ENCODE data around the gene FRYL.

Gene FRYL

DNA sequence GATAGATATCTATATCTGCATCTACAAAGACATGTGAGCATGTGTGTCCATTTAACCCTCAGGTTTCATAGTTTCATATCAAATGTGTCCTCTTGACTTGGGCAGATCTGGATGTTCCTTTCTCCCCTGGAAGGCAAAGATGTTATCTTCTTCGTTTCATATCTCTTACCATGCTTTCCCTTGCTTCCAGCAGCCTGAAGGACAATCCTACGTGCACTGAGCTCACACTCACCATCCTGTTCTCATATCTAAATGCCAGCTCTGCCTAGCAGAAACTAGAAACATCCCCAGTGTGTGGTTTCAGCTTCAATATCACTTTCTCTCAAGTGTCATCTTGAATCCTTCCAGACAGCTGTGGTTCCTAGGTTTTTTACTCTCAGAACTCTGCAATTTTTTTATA, 223.8 kb downstream of the FRYL start:
- TF ChIP-seq, protein P1, sequence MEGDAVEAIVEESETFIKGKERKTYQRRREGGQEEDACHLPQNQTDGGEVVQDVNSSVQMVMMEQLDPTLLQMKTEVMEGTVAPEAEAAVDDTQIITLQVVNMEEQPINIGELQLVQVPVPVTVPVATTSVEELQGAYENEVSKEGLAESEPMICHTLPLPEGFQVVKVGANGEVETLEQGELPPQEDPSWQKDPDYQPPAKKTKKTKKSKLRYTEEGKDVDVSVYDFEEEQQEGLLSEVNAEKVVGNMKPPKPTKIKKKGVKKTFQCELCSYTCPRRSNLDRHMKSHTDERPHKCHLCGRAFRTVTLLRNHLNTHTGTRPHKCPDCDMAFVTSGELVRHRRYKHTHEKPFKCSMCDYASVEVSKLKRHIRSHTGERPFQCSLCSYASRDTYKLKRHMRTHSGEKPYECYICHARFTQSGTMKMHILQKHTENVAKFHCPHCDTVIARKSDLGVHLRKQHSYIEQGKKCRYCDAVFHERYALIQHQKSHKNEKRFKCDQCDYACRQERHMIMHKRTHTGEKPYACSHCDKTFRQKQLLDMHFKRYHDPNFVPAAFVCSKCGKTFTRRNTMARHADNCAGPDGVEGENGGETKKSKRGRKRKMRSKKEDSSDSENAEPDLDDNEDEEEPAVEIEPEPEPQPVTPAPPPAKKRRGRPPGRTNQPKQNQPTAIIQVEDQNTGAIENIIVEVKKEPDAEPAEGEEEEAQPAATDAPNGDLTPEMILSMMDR (conservative IDR thresholded peaks at IDR 0.05) = no peak
- no peak for TF ChIP-seq ZFX (IDR thresholded peaks at IDR 0.05)

DNA sequence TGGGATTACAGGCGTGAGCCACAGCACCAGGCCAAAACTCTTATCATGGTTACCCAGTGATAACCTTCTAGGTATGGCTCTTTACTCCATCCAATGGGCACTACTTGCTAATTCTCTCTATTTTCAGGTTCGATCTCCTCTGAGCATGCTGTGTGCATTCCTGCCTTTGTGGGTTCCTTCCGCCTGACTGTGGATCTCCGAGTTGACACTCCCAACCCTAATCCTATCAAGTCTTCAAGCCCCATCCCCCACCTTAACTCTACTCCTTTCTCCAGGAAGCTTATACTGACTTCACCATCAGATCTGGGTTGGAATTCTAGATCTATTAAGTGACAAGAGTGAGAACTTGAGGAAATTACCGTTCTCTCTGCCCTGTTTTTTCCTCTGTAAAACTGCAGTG, 225.5 kb downstream of the FRYL start:
- no peak for TF ChIP-seq ZFX (IDR thresholded peaks at IDR 0.05)
- TF ChIP-seq, protein P1 (conservative IDR thresholded peaks at IDR 0.05) = no peak
- no peak overlapping the region for H3K27ac ChIP-seq

More for the DNA sequence above, 223.8 kb downstream of the FRYL start:
- no peak overlapping the region for H3K27ac ChIP-seq

DNA sequence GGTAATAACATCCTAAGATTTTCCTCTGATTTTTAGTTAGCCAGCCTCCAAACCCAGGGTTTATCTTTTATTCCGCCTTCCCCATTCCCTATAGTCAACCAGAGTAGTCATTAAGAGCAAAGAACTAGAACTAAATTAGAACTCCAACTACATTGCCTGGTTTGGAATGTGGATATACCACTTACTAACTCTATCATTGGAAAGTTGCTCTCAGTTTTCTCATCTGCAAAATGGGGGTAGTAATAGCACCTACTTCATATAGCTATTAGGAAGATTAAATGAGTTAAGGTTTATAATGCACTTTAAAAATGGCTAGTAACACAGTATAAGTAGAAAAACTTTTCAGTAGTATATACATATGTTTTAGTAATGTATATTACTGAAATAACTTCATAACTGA, 226.4 kb downstream of the FRYL start:
- H3K27ac ChIP-seq = no peak overlapping the region
- TF ChIP-seq, protein P1 (conservative IDR thresholded peaks at IDR 0.05) = no peak
- no peak for TF ChIP-seq ZFX (IDR thresholded peaks at IDR 0.05)

DNA sequence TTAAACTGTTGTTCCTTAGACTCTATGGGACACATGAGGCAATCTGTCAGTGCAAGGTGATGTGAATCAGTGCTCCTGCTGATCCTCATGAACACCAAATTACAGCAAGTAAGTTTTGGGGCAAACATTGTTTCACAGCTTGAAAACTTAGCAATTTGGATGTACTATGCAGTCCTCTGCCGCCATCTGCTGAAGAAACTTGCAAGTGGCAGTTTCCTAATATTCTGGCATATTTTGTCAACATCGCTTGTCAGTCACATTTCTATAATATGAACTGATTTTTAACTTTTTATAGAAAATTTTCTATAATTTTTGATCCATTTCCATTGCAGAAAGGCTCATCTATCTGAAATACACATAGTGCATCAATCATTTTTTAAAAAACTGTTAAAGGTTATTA, 233.7 kb downstream of the FRYL start:
- no peak overlapping the region for H3K27ac ChIP-seq
- TF ChIP-seq, protein P1 (conservative IDR thresholded peaks at IDR 0.05) = peak; percentile 85
- no peak for TF ChIP-seq ZFX (IDR thresholded peaks at IDR 0.05)

DNA sequence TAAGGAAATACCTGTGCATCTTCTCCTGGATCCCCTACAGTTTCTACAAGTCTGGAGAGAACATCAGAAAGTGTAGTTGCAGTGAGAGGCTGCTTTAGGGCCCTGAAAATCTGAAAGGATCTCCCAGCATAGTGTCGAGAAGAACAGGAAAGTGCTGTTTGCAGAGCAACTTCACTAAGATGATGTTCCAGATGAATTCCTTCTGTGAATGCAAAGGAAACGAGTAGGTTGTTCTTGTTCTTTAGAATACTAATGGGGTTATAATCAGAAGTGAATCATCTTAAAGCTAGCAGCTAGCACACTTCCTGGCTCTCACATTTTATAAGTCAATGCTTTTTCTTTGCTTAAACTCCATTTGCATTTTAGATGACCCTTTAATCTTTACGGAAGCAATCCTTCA, 236.3 kb downstream of the FRYL start:
- H3K27ac ChIP-seq = no peak overlapping the region
- no peak for TF ChIP-seq ZFX (IDR thresholded peaks at IDR 0.05)
- TF ChIP-seq, protein P1 (conservative IDR thresholded peaks at IDR 0.05) = no peak

DNA sequence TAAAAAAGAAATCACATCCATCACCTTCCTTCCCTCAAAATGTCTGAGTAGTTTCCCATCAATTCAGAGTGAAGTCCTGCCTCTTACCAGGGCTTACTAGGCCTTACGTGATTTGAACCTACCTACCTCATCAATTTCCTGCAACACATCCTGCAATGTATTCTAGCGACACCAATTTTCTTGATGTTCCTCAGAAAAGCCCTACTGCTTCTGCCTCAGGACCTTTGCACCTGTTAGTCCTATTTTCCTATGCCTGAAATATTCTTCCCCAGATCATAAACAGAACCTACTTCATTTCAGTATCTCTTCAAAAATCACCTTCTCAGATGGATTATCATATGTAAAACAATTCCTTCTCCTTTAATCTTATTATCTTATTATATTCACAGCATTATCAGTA, 237.2 kb downstream of the FRYL start:
- no peak overlapping the region for H3K27ac ChIP-seq
- TF ChIP-seq, protein P1 (conservative IDR thresholded peaks at IDR 0.05) = no peak
- no peak for TF ChIP-seq ZFX (IDR thresholded peaks at IDR 0.05)

DNA sequence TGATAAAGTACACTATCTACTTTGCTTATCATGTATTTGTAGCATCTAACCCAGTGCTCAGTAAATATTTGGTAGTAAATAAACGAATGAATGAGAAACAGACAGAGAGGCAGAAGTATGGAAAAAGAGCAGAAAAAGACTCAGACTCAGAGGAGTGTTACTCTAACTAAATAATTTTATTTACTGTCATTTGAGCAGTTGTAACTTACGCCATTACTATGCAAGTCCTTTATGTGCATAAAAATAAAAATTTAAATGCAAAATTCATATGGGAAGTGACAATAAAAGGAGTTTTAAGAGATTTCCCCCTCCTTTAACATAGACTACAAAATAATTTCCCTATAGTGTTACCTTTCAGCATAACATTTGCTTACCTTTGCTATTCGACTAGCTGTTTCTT, 240.5 kb downstream of the FRYL start:
- no peak for TF ChIP-seq ZFX (IDR thresholded peaks at IDR 0.05)
- TF ChIP-seq, protein P1 (conservative IDR thresholded peaks at IDR 0.05) = no peak
- H3K27ac ChIP-seq = no peak overlapping the region
